B cell (primary cell): Measurements from ENCODE around the gene NMT1.

Source experiments
- CTCF ChIP-seq: fragments of 200-600 bp; IDR thresholded peaks from one replicate; pipeline ENCODE4 v1.8.0; 2022; ENCODE audit warnings: antibody characterized with exemption, mild to moderate bottlenecking
- EZH2 ChIP-seq: IDR thresholded peaks from 2 replicates; pipeline ENCODE4 v1.6.1; 2012; ENCODE audit warnings: borderline replicate concordance, low read depth, mild to moderate bottlenecking, moderate library complexity, low read length; ENCODE audit not compliant: insufficient read depth, poor library complexity, severe bottlenecking

GRCh38 chr17:45129940-45130680, 69.0 kb downstream of the NMT1 start:
- TF ChIP-seq CTCF (no peak), EZH2 (no peak)
